ENCODE data around the gene SDK1. TPM values are rescaled to one million over a fixed set of nuclear protein-coding genes. Genes with fewer than 3 reads are reported as not detected.

Gene SDK1
- total and polyA plus RNA-seq, 7 donors: 0.31 to 2.4 (median 1.3) TPM

GRCh38 chr7:3867863-3868262, 566.8 kb downstream of the SDK1 start:
- intact Hi-C loops (cut with DNase I): no loop called here

GRCh38 chr7:3879355-3880075, 578.5 kb downstream of the SDK1 start:
- Histone ChIP-seq H3K4me3 (no peak overlapping the region), H3K9me3 (no peaks in the 10 kb centered on the region), H3K4me1 (no peaks in the 10 kb centered on the region), H3K27ac (no peak overlapping the region), H3K36me3 (ENCODE audit: insufficient read depth in 1 of 2, low read depth in 1 of 2) (no peaks in the 10 kb centered on the region), H3K27me3 (ENCODE audit: insufficient read depth in 3 of 3, low read length in 2 of 3) (peaks cover 0 to 5% (median 0%) of the 10 kb centered on the region in 3 donors)
- DNase-seq (no peak), ATAC-seq (no peak)
- intact Hi-C loops (cut with DNase I): no loop called here
- 62 to 79% (median 65%) methylated on average over 14 of the region's 14 CpGs for WGBS, 3 donors
- TF ChIP-seq CTCF (IDR thresholded peaks at IDR 0.05): no peak

More at GRCh38 chr7:3867863-3868262, 566.8 kb downstream of the SDK1 start:
- DNase-seq (peak in 1 of 2 donors; percentile 23), ATAC-seq (peak in 1 of 4 donors; percentile 44)
- no peak overlapping the region for H3K27ac ChIP-seq
- H3K4me1 ChIP-seq: no peaks in the 10 kb centered on the region
- no peak for TF ChIP-seq CTCF (IDR thresholded peaks at IDR 0.05)
- 28 to 43% (median 33%) methylated on average over 5 of the region's 5 CpGs for WGBS, 3 donors
- no peaks in the 10 kb centered on the region for H3K9me3 ChIP-seq
- peaks cover 0 to 2% (median 0%) of the 10 kb centered on the region in 3 donors for H3K27me3 ChIP-seq (ENCODE audit: insufficient read depth in 3 of 3, low read length in 2 of 3)
- no peak overlapping the region for H3K4me3 ChIP-seq
- no peaks in the 10 kb centered on the region for H3K36me3 ChIP-seq (ENCODE audit: insufficient read depth in 1 of 2, low read depth in 1 of 2)

- no peaks in the 10 kb centered on the region for H3K9me3 ChIP-seq
- H3K4me3 ChIP-seq: no peak overlapping the region
- ATAC-seq (no peak), DNase-seq (no peak)
- intact Hi-C loops (cut with DNase I): no loop called here
- no peaks in the 10 kb centered on the region for H3K4me1 ChIP-seq
- TF ChIP-seq CTCF (IDR thresholded peaks at IDR 0.05): no peak
- 53 to 65% (median 62%) methylated on average over 26 of the region's 26 CpGs for WGBS, 3 donors
- no peak overlapping the region for H3K27ac ChIP-seq
- peaks cover 0 to 5% (median 0%) of the 10 kb centered on the region in 3 donors for H3K27me3 ChIP-seq (ENCODE audit: insufficient read depth in 3 of 3, low read length in 2 of 3)
- no peaks in the 10 kb centered on the region for H3K36me3 ChIP-seq (ENCODE audit: insufficient read depth in 1 of 2, low read depth in 1 of 2)
Measured at GRCh38 chr7:3880228-3880987, 579.4 kb downstream of the SDK1 start.

GRCh38 chr7:3882782-3883181, 581.7 kb downstream of the SDK1 start:
- no peak for DNase-seq
- 44 to 58% (median 50%) methylated on average over 5 of the region's 5 CpGs for WGBS, 3 donors

More at GRCh38 chr7:3882782-3883181, 581.7 kb downstream of the SDK1 start:
- Histone ChIP-seq H3K9me3 (no peaks in the 10 kb centered on the region), H3K27ac (no peak overlapping the region), H3K27me3 (ENCODE audit: insufficient read depth in 3 of 3, low read length in 2 of 3) (peaks cover 0 to 5% (median 0%) of the 10 kb centered on the region in 3 donors), H3K4me1 (no peaks in the 10 kb centered on the region), H3K4me3 (no peak overlapping the region), H3K36me3 (ENCODE audit: insufficient read depth in 1 of 2, low read depth in 1 of 2) (no peaks in the 10 kb centered on the region)
- intact Hi-C loops (cut with DNase I): no loop called here
- no peak for ATAC-seq
- TF ChIP-seq CTCF (IDR thresholded peaks at IDR 0.05): no peak

Measured in psoas muscle (tissue), 8 donors.